Endothelial cell (in vitro differentiated cells): ENCODE results near the gene TMC1. TPM values are rescaled to one million over a fixed set of nuclear protein-coding genes. Genes with fewer than 3 reads are reported as not detected.

Source experiments
- DNase-seq: peaks from one replicate; pipeline ENCODE4 v3.0.0; 2021; ENCODE audit warnings: low spot score
- H3K27ac Mint-ChIP-seq: one replicate; pipeline ENCODE4 v1.8.0; 2021; ENCODE audit warnings: mixed read lengths, inconsistent platforms; ENCODE audit not compliant: unreplicated experiment
- H3K27me3 Mint-ChIP-seq: one replicate; pipeline ENCODE4 v1.8.0; 2021; ENCODE audit warnings: mild to moderate bottlenecking, moderate library complexity, mixed read lengths, inconsistent platforms; ENCODE audit not compliant: unreplicated experiment
- H3K36me3 Mint-ChIP-seq: one replicate; pipeline ENCODE4 v1.8.0; 2021; ENCODE audit warnings: mild to moderate bottlenecking, low read depth, mixed read lengths, inconsistent platforms; ENCODE audit not compliant: unreplicated experiment
- H3K4me1 Mint-ChIP-seq: one replicate; pipeline ENCODE4 v1.8.0; 2021; ENCODE audit warnings: mild to moderate bottlenecking, mixed read lengths, inconsistent platforms; ENCODE audit not compliant: unreplicated experiment
- H3K4me3 Mint-ChIP-seq: one replicate; pipeline ENCODE4 v1.8.0; 2021; ENCODE audit warnings: mild to moderate bottlenecking, mixed read lengths, inconsistent platforms; ENCODE audit not compliant: unreplicated experiment
- H3K9me3 Mint-ChIP-seq: one replicate; pipeline ENCODE4 v1.8.0; 2021; ENCODE audit warnings: mixed read lengths, inconsistent platforms; ENCODE audit not compliant: unreplicated experiment
- total RNA-seq: library from RNA; stranded (reverse); fragmentation: NEBNext Ultra II Directional; extraction: Animal tissue kit (Norgen Biotek cat#: 25700); gene quantifications from one replicate; pipeline ENCODE4 v1.2.1, GENCODE V29; 2021; ENCODE audit not compliant: unreplicated experiment
- TF ChIP-seq, protein P1 (sequence below): fragments of 200-600 bp; sonication (generic); IDR thresholded peaks from one replicate; pipeline ENCODE4 v1.5.0; 2021; ENCODE audit warnings: antibody characterized with exemption; ENCODE audit not compliant: unreplicated experiment

The TMC1 gene
- total RNA-seq, 1 donor from 2014 or later, result not detected

DNA sequence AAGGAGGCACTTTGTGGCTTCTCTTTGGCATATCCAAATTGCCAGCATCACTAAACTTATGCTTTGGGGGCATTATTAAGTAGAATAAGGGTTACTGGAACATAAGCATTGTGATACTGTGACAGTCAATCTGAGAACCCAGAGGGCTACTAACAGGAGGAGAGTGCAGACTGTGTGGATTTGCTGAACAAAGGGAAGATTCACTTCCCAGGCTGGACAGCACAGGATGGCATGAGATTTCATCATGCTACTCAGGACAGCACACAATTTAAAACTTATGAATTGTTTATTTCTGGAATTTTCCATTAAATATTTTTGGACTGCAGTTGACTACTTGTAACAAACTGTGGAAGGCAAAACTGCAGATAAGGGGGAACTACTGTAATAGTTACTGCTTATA is 212.5 kb downstream of the TMC1 start:
- TF ChIP-seq, protein P1, sequence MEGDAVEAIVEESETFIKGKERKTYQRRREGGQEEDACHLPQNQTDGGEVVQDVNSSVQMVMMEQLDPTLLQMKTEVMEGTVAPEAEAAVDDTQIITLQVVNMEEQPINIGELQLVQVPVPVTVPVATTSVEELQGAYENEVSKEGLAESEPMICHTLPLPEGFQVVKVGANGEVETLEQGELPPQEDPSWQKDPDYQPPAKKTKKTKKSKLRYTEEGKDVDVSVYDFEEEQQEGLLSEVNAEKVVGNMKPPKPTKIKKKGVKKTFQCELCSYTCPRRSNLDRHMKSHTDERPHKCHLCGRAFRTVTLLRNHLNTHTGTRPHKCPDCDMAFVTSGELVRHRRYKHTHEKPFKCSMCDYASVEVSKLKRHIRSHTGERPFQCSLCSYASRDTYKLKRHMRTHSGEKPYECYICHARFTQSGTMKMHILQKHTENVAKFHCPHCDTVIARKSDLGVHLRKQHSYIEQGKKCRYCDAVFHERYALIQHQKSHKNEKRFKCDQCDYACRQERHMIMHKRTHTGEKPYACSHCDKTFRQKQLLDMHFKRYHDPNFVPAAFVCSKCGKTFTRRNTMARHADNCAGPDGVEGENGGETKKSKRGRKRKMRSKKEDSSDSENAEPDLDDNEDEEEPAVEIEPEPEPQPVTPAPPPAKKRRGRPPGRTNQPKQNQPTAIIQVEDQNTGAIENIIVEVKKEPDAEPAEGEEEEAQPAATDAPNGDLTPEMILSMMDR, result no peak
- H3K27ac Mint-ChIP-seq, result no peak overlapping the region
- no peaks in the 10 kb centered on the region for H3K27me3 Mint-ChIP-seq
- DNase-seq, result no peak
- H3K4me3 Mint-ChIP-seq, result no peak overlapping the region
- H3K9me3 Mint-ChIP-seq, result no peaks in the 10 kb centered on the region
- H3K4me1 Mint-ChIP-seq, result no peaks in the 10 kb centered on the region
- no peaks in the 10 kb centered on the region for H3K36me3 Mint-ChIP-seq

DNA sequence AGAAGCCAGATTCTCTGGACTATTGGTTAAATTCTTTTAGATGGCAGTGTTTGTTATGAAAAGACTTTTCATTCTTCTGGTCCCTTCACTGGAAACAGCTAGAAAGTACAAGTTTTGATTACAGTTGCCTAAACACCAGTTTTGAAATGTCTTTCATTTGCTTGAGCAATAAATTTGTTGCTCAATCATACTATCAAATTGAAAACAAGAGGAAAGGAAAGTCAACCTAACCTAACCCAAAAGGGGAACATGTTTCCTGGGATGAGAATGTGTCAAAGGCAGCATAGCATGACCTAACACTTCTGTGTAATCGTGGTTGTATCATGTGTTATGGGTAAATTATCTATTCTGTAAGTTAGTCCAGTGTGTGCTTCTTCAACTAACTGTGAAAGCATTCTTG is 213.2 kb downstream of the TMC1 start:
- H3K36me3 Mint-ChIP-seq, result no peaks in the 10 kb centered on the region
- H3K4me1 Mint-ChIP-seq, result no peaks in the 10 kb centered on the region
- TF ChIP-seq, protein P1, result no peak
- H3K9me3 Mint-ChIP-seq, result no peaks in the 10 kb centered on the region
- no peaks in the 10 kb centered on the region for H3K27me3 Mint-ChIP-seq
- H3K27ac Mint-ChIP-seq, result no peak overlapping the region
- H3K4me3 Mint-ChIP-seq, result no peak overlapping the region
- DNase-seq, result no peak

DNA sequence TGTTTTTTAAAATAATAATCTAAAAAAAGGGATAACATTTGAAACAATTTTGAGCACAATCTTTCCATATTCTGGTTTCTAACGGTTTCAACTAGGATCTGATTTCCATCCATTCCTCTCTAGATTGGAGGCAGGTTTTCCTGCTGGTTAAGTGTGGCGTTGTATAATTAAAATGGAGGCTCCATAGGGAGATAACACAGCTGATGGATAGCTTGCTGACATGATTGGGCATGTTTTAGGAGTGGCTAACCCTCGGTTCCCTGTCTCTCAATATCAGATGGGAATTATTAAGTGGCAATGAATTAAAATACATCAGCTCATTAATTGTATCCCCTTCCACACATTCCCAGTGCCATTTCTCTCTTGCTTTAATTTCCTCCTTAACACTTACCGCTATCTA is 222.4 kb downstream of the TMC1 start:
- no peak overlapping the region for H3K4me3 Mint-ChIP-seq
- no peaks in the 10 kb centered on the region for H3K27me3 Mint-ChIP-seq
- no peak overlapping the region for H3K27ac Mint-ChIP-seq
- DNase-seq, result no peak
- H3K36me3 Mint-ChIP-seq, result no peaks in the 10 kb centered on the region
- TF ChIP-seq, protein P1, result no peak
- no peaks in the 10 kb centered on the region for H3K9me3 Mint-ChIP-seq
- no peaks in the 10 kb centered on the region for H3K4me1 Mint-ChIP-seq

DNA sequence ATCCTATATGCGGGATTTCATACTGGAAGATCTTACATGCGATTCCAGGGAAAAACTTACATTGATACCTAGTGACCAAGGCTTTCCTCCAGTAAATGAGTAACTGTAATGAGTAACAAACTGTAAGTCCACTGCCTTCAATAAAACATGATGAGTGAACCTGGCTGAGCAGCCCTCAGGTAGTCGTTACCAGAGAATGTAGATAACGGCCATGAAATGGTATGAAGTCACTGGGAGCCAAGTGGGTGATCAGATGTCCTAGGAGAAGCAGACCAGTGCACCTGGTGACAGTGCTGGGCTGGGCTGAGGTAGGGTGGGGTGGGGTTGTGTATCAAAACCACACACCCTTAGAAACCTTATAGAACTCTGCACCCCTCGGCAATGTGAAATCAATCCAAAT is 227.9 kb downstream of the TMC1 start:
- Mint-ChIP-seq H3K4me1 (no peaks in the 10 kb centered on the region), H3K9me3 (no peaks in the 10 kb centered on the region), H3K27me3 (peaks cover 2% of the 10 kb centered on the region), H3K4me3 (no peak overlapping the region), H3K36me3 (no peaks in the 10 kb centered on the region), H3K27ac (no peak overlapping the region)
- TF ChIP-seq, protein P1, result no peak
- DNase-seq, result no peak

DNA sequence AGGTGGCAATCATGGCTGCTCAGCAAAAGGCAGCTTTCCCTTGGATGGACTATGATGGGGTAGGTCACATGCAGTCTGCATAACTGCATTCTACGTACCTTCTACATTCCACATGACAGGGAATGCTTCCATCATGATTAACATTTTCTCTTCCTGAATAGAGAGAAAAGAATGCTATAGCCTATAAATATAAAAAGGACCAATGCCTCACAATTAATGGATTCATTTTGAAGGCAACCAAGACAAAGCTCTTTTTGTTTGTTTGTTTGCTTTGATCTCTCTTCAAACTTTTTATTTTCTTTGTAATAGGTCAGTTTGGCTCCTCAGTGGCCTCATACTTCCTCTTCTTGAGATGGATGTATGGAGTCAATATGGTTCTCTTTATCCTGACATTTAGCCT is 230.1 kb downstream of the TMC1 start:
- no peak for DNase-seq
- TF ChIP-seq, protein P1, result no peak
- Mint-ChIP-seq H3K36me3 (no peaks in the 10 kb centered on the region), H3K4me1 (no peaks in the 10 kb centered on the region), H3K27me3 (peaks cover 2% of the 10 kb centered on the region), H3K4me3 (no peak overlapping the region), H3K27ac (no peak overlapping the region), H3K9me3 (no peaks in the 10 kb centered on the region)
